ENCODE results near the gene ZNF14. TPM values are rescaled to one million over a fixed set of nuclear protein-coding genes. Genes with fewer than 3 reads are reported as not detected.

Gene ZNF14
- total and polyA plus RNA-seq, 2 of the 13 experiments (the other 11 are each of a cell fraction or from before 2014, with no cell fraction given): 1.9 to 6.2 TPM

- TF ChIP-seq PBX3 (CRISPR knock-in tag; IDR thresholded peaks at IDR 0.05; ENCODE audit: borderline replicate concordance) (no peak), SPEN (CRISPR knock-in tag; IDR thresholded peaks at IDR 0.05; ENCODE audit: low read depth) (peak; percentile 75; the same call in 1 of the 2 replicates), MYC (CRISPR knock-in tag; IDR thresholded peaks at IDR 0.05; ENCODE audit: borderline replicate concordance) (peak; percentile 47; the same call in 1 of the 2 replicates), ELF1 (CRISPR knock-in tag; IDR thresholded peaks at IDR 0.05) (peak; percentile 66), ZFP91 (CRISPR knock-in tag; IDR thresholded peaks at IDR 0.05; ENCODE audit: borderline replicate concordance) (peak; percentile 82), BORCS8-MEF2B (CRISPR knock-in tag; IDR thresholded peaks at IDR 0.05) (no peak), SMAD3 (CRISPR knock-in tag; IDR thresholded peaks at IDR 0.05) (peak; percentile 64; the same call in 1 of the 2 replicates), SP2 (CRISPR knock-in tag; IDR thresholded peaks at IDR 0.05) (peak; percentile 92), U2AF2 (IDR thresholded peaks at IDR 0.05; ENCODE audit: low read depth, low read length) (no peak), IRF9 (CRISPR knock-in tag; IDR thresholded peaks at IDR 0.05; ENCODE audit: borderline replicate concordance) (no peak), ZNF33B (CRISPR knock-in tag; IDR thresholded peaks at IDR 0.05) (no peak), PLSCR1 (CRISPR knock-in tag; IDR thresholded peaks at IDR 0.05; ENCODE audit: borderline replicate concordance) (no peak), NFE2 (CRISPR knock-in tag; IDR thresholded peaks at IDR 0.05) (no peak), ZNF776 (CRISPR knock-in tag; IDR thresholded peaks at IDR 0.05) (peak; percentile 39; the same call in 1 of the 2 replicates), ZNF230 (CRISPR knock-in tag; IDR thresholded peaks at IDR 0.05) (0 out of 2 replicates have a peak, but pooled peaks have one; percentile 22), NRL (CRISPR knock-in tag; IDR thresholded peaks at IDR 0.05; ENCODE audit: borderline replicate concordance) (no peak), ZNF512 (CRISPR knock-in tag; IDR thresholded peaks at IDR 0.05) (no peak), NFRKB (IDR thresholded peaks at IDR 0.05) (no peak), TOPORS (CRISPR knock-in tag; IDR thresholded peaks at IDR 0.05) (peak; percentile 43; the same call in 1 of the 2 replicates), ZNF772 (CRISPR knock-in tag; IDR thresholded peaks at IDR 0.05) (no peak; the same call in 1 of the 2 replicates), PHF21A (CRISPR knock-in tag; IDR thresholded peaks at IDR 0.05) (peak; percentile 92), ZNF501 (CRISPR knock-in tag; IDR thresholded peaks at IDR 0.05) (peak; percentile 61), ZFP82 (CRISPR knock-in tag; IDR thresholded peaks at IDR 0.05; ENCODE audit: borderline replicate concordance) (no peak), ZNF781 (CRISPR knock-in tag; IDR thresholded peaks at IDR 0.05; ENCODE audit: borderline replicate concordance, not compliant biosample characterization) (no peak)
Observed at GRCh38 chr19:19668230-19669012, 64.5 kb downstream of the ZNF14 start, which contains the start of gene ZNF101 (continued).
